ENCODE results near the gene RHBG. TPM values are rescaled to one million over a fixed set of nuclear protein-coding genes. Genes with fewer than 3 reads are reported as not detected.
"Not testable (repeated sequence)": the region's sequence is repeated elsewhere in the genome, so short reads cannot be mapped to it uniquely, and the experiment has no call there.

The RHBG gene
- total and polyA plus RNA-seq, 2 experiments from 2014 or later, result 1.2 to 1.6 TPM

DNA sequence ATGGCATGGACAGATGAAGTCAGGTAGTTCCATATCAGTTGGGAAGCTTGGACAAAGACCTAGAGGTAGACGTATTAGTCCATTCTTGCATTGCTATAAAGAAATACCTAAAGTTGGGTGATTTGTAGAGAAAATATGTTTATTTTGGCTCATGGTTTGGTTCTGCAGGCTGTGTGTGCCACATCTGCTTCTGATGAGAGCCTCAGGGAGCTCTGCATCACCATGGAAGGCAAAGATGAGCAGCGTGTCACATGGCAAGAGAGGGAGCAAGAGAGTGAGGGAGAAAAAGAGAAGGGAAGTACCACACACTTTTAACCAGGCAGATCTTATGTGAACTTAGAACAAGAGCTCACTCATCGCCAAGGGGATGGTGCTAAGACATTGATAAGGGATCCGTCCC lies 21.7 kb upstream of the RHBG start (continued):
- TF ChIP-seq, protein P1, sequence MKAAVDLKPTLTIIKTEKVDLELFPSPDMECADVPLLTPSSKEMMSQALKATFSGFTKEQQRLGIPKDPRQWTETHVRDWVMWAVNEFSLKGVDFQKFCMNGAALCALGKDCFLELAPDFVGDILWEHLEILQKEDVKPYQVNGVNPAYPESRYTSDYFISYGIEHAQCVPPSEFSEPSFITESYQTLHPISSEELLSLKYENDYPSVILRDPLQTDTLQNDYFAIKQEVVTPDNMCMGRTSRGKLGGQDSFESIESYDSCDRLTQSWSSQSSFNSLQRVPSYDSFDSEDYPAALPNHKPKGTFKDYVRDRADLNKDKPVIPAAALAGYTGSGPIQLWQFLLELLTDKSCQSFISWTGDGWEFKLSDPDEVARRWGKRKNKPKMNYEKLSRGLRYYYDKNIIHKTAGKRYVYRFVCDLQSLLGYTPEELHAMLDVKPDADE (IDR thresholded peaks at IDR 0.05), result no peak

DNA sequence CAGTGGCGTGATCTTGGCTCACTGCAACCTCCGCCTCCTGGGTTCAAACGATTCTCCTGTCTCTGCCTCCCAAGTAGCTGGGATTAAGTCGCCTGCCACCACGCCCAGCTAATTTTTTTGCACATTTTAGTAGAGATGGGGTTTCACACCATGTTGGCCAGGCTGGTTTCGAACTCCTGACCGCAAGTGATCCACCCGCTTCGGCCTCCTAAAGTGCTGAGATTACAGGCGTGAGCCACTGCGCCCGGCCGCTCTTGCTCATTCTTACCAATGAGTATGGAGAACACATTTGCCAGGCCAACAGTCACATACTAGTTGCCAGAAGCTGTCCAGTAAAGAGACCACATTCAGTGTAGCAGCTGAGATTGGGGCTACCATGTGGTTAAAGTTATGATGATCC lies 16.5 kb upstream of the RHBG start:
- not testable (repeated sequence) for H3F3A ChIP-seq (replicated peaks; ENCODE audit: low read depth); H4K20me1 ChIP-seq (replicated peaks; ENCODE audit: insufficient read depth); H3K4me1 Mint-ChIP-seq; H3K9me3 Mint-ChIP-seq; H3K79me2 ChIP-seq (replicated peaks; ENCODE audit: insufficient read depth); H3K27ac ChIP-seq (ENCODE audit: low read depth); H3K4me3 ChIP-seq; H2AFZ ChIP-seq; ATAC-seq; H3K27me3 ChIP-seq (ENCODE audit: insufficient read depth); H3K27ac Mint-ChIP-seq; H3K9me2 ChIP-seq (ENCODE audit: insufficient read depth); H3K4me1 ChIP-seq (ENCODE audit: insufficient read depth); H3K4me3 Mint-ChIP-seq; H3K36me3 ChIP-seq (ENCODE audit: insufficient read depth); H3K4me2 ChIP-seq; DNase-seq (ENCODE audit: low spot score); H3K27me3 Mint-ChIP-seq (ENCODE audit: insufficient read depth, low read depth, poor library complexity); H3K36me3 Mint-ChIP-seq (ENCODE audit: low read depth)

DNA sequence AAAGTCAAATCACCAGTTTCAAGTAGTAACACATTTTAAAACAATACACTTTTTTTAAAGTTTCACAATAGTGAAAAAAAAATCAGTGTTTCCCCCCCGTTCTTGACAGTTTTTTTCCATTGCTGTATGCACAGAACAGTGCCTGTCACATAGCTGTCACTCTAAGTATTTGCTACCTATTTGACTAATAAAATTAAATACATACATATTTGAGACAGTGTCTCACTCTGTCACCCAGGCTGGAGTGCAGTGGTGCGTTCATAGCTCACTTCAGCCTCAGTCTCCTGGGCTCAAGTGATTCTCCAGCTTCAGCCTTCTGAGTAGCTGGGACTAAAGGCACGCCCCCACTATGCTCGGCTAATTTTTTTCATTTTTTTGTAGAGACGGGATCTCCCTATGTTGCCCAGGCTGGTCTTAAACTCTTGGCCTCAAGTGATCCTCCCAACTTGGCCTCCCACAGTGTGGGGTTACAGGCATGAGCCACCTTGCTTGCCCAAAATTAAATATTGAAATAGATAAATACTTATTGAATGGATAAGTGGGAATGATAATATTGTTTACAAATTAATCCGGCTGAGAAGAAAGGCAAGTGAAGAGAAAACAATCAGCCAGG lies 12.6 kb upstream of the RHBG start:
- DNase-seq (ENCODE audit: low spot score) (no peak), ATAC-seq (no peak)
- Mint-ChIP-seq H3K4me3 (peak overlapping the region; percentile 69), H3K4me1 (peaks cover 14% of the 10 kb centered on the region), H3K9me3 (0 out of 3 replicates have a peak, but pooled peaks cover 3% of the 10 kb centered on the region), H3K27ac (no peak overlapping the region), H3K36me3 (ENCODE audit: low read depth) (no peaks in the 10 kb centered on the region), H3K27me3 (ENCODE audit: insufficient read depth, low read depth, poor library complexity) (no peaks in the 10 kb centered on the region)
- H3K27me3 ChIP-seq (ENCODE audit: insufficient read depth), result no peaks in the 10 kb centered on the region
- H3K36me3 ChIP-seq (ENCODE audit: insufficient read depth), result no peaks in the 10 kb centered on the region
- H3K27ac ChIP-seq (ENCODE audit: low read depth), result 0 out of 2 replicates have a peak overlapping the region, but pooled peaks have one; percentile 22
- H3K4me1 ChIP-seq (ENCODE audit: insufficient read depth), result 0 out of 2 replicates have a peak, but pooled peaks cover 4% of the 10 kb centered on the region
- H4K20me1 ChIP-seq (replicated peaks; ENCODE audit: insufficient read depth), result no peaks in the 10 kb centered on the region
- H3K79me2 ChIP-seq (replicated peaks; ENCODE audit: insufficient read depth), result no peaks in the 10 kb centered on the region
- H2AFZ ChIP-seq, result peak overlapping the region; percentile 76
- H3F3A ChIP-seq (replicated peaks; ENCODE audit: low read depth), result 0 out of 2 replicates have a peak, but pooled peaks cover 4% of the 10 kb centered on the region
- no peaks in the 10 kb centered on the region for H3K9me2 ChIP-seq (ENCODE audit: insufficient read depth)
- peak overlapping the region; percentile 62 for H3K4me3 ChIP-seq
- peak overlapping the region; percentile 88 for H3K4me2 ChIP-seq
- TF ChIP-seq JUNB (IDR thresholded peaks at IDR 0.05; ENCODE audit: unreplicated experiment) (no peak), CREB1 (CRISPR knock-in tag; IDR thresholded peaks at IDR 0.05; ENCODE audit: low read depth) (no peak), ZNF114 (CRISPR knock-in tag; IDR thresholded peaks at IDR 0.05) (no peak), NANOG (IDR thresholded peaks at IDR 0.05; ENCODE audit: borderline replicate concordance) (no peak), STAT1 (IDR thresholded peaks at IDR 0.05; ENCODE audit: unreplicated experiment) (no peak), ZNF331 (CRISPR knock-in tag; IDR thresholded peaks at IDR 0.05; ENCODE audit: low read depth) (no peak), EZH2phosphoT487 (IDR thresholded peaks at IDR 0.05; ENCODE audit: unreplicated experiment) (no peak), EZH2 (IDR thresholded peaks at IDR 0.05; ENCODE audit: low read depth, unreplicated experiment) (no peak)
- TF ChIP-seq, protein P1 (IDR thresholded peaks at IDR 0.05), result no peak
- TF ChIP-seq, protein P2, sequence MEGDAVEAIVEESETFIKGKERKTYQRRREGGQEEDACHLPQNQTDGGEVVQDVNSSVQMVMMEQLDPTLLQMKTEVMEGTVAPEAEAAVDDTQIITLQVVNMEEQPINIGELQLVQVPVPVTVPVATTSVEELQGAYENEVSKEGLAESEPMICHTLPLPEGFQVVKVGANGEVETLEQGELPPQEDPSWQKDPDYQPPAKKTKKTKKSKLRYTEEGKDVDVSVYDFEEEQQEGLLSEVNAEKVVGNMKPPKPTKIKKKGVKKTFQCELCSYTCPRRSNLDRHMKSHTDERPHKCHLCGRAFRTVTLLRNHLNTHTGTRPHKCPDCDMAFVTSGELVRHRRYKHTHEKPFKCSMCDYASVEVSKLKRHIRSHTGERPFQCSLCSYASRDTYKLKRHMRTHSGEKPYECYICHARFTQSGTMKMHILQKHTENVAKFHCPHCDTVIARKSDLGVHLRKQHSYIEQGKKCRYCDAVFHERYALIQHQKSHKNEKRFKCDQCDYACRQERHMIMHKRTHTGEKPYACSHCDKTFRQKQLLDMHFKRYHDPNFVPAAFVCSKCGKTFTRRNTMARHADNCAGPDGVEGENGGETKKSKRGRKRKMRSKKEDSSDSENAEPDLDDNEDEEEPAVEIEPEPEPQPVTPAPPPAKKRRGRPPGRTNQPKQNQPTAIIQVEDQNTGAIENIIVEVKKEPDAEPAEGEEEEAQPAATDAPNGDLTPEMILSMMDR (conservative IDR thresholded peaks at IDR 0.05; ENCODE audit: low read depth in 2 of 2), result no peak
- TF ChIP-seq, protein P3, sequence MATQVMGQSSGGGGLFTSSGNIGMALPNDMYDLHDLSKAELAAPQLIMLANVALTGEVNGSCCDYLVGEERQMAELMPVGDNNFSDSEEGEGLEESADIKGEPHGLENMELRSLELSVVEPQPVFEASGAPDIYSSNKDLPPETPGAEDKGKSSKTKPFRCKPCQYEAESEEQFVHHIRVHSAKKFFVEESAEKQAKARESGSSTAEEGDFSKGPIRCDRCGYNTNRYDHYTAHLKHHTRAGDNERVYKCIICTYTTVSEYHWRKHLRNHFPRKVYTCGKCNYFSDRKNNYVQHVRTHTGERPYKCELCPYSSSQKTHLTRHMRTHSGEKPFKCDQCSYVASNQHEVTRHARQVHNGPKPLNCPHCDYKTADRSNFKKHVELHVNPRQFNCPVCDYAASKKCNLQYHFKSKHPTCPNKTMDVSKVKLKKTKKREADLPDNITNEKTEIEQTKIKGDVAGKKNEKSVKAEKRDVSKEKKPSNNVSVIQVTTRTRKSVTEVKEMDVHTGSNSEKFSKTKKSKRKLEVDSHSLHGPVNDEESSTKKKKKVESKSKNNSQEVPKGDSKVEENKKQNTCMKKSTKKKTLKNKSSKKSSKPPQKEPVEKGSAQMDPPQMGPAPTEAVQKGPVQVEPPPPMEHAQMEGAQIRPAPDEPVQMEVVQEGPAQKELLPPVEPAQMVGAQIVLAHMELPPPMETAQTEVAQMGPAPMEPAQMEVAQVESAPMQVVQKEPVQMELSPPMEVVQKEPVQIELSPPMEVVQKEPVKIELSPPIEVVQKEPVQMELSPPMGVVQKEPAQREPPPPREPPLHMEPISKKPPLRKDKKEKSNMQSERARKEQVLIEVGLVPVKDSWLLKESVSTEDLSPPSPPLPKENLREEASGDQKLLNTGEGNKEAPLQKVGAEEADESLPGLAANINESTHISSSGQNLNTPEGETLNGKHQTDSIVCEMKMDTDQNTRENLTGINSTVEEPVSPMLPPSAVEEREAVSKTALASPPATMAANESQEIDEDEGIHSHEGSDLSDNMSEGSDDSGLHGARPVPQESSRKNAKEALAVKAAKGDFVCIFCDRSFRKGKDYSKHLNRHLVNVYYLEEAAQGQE (IDR thresholded peaks at IDR 0.05; ENCODE audit: unreplicated experiment), result no peak

All from GM23338 (cell line).